Cardiac fibroblast (primary cell): ENCODE data around the gene PLEKHB1.
"Not testable (repeated sequence)": the region's sequence is repeated elsewhere in the genome, so short reads cannot be mapped to it uniquely, and the experiment has no call there.

Source experiments
- DNase-seq, 2 donors: peaks; one replicate each; pipeline versions ENCODE4 v3.0.0 to v3.0.0-alpha.2; 2010; ENCODE audit warnings: low read depth in 2 of 2
- H3K4me3 ChIP-seq, 2 donors: replicated peaks in 1 of 2; 1 replicate in 1 of 2; 2 replicates in 1 of 2; pipeline ENCODE4 v1.5.1; 2011; ENCODE audit warnings: low read depth in 2 of 2, low read length in 2 of 2, mild to moderate bottlenecking in 2 of 2, moderate library complexity in 1 of 2
- TF ChIP-seq, protein P1 (sequence below): IDR thresholded peaks from one replicate; pipeline ENCODE4 v1.5.1; 2011; ENCODE audit warnings: low read depth, mild to moderate bottlenecking, low read length, inconsistent platforms

Gene PLEKHB1

DNA sequence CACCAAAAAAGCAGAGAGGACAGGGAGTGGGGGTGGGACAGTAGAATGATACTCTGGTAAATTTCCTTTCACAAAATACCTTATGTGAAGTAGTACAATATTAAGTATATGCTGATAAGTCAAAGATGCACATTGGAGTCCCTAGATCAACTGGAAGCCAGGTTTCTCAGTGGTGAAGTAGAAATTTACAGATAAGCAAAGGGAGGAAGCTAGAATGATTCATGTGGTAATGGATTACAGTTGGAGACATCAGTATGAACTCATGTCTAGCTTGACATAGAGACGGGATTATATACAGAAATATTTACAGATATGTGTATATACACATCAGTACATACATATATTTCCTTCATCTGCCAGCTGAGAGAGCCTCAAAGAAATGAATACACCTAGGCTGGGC lies 21.5 kb downstream of the PLEKHB1 start:
- no peak overlapping the region for H3K4me3 ChIP-seq
- TF ChIP-seq, protein P1, sequence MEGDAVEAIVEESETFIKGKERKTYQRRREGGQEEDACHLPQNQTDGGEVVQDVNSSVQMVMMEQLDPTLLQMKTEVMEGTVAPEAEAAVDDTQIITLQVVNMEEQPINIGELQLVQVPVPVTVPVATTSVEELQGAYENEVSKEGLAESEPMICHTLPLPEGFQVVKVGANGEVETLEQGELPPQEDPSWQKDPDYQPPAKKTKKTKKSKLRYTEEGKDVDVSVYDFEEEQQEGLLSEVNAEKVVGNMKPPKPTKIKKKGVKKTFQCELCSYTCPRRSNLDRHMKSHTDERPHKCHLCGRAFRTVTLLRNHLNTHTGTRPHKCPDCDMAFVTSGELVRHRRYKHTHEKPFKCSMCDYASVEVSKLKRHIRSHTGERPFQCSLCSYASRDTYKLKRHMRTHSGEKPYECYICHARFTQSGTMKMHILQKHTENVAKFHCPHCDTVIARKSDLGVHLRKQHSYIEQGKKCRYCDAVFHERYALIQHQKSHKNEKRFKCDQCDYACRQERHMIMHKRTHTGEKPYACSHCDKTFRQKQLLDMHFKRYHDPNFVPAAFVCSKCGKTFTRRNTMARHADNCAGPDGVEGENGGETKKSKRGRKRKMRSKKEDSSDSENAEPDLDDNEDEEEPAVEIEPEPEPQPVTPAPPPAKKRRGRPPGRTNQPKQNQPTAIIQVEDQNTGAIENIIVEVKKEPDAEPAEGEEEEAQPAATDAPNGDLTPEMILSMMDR, result no peak
- DNase-seq, result no peak

DNA sequence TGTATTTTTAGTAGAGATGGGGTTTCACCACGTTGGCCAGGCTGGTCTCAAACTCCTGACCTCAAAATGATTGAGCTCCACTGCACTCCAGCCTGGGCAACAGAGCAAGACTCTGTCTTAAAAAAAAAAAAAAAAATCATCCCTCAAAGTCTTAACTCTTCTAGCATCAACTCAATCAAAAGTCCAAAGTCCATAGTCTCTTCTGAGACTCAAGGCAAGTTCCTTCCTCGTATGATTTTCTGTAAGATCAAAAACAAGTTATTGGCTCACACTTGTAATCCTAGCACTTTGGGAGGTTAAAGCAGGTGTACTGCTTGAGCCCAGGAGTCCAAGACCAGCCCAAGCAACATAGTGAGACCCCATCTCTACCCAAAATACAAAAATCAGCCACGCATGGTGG lies 24.4 kb downstream of the PLEKHB1 start:
- DNase-seq, result no peak
- no peak overlapping the region for H3K4me3 ChIP-seq
- TF ChIP-seq, protein P1, result no peak

GRCh38 chr11:73671701-73672100 lies 25.3 kb downstream of the PLEKHB1 start:
- TF ChIP-seq, protein P1, result no peak
- H3K4me3 ChIP-seq, result no peak overlapping the region
- peak in 1 of 2 donors; percentile 17 for DNase-seq

DNA sequence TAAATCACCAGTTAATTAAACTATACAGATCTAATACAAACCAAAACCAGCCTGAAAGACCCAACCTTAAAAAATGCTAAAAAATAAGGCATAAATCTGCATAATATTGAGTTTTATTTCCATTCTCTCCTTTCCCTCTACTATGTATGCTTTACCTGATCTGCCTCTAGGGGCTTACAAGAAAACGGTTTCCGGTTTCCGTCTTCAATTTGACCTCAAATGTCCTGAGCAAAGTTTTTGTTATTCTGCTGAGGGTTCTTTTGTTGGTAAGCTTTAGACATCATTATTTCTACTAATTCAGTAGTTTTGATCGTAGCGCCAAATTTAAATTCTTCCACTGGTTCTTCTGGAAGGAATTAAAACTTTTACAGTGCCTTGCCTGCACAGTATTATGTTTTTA lies 30.2 kb downstream of the PLEKHB1 start:
- not testable (repeated sequence) for DNase-seq, H3K4me3 ChIP-seq

GRCh38 chr11:73680687-73681086 lies 34.3 kb downstream of the PLEKHB1 start:
- H3K4me3 ChIP-seq, result no peak overlapping the region
- no peak for DNase-seq
- TF ChIP-seq, protein P1, result no peak

DNA sequence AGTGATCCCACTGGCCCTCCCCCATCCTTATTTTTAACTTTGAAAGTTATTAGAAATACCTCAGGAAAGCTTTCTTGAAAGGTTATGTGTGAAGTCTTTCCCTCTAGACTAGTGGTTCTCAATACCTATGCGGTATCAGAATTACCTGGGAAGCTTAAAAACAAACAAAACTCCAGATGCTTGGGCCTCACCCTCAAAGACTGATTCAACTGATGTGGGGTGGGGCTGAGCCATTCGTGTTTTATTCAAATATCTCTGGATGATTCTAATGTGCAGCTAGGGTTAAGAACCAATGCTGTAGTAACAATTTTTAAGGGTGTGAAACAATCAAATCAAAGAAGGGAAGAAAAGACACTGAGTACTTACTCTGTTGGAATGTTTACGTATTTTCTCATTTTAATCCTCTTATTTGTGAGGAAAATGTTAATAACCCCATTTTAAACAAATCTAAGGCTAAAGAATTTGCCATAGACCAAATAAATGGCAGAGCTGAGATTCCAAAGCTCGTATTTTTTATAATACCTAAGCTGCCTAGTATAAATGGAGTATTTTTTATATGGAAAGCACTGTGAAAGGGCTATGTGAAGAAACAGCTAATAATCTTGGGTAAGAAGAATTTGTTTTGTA lies 47.6 kb downstream of the PLEKHB1 start:
- DNase-seq, result no peak
- H3K4me3 ChIP-seq, result no peak overlapping the region
- TF ChIP-seq, protein P1, result no peak

DNA sequence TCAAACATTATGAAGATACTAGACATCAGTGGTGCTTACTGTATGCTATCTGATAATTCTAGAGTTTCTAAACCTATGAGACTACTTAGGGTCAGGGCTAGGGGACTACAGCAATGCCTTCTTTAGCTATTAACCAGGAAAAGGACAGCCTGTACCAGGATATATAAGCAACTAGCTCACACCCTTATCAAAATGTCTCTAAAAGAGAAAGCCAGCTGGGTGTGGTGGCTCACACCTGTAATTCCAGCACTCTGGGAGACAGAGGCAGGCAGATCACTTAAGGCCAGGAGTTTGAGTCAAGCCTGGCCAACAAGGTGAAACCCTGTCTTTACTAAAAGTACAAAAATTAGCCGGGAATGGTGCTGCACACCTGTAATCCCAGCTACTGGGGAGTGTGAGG lies 58.7 kb downstream of the PLEKHB1 start:
- DNase-seq, result no peak
- H3K4me3 ChIP-seq, result no peak overlapping the region
- TF ChIP-seq, protein P1, result no peak
